Activated CD8-positive, alpha-beta T cell treated with anti-CD3 and anti-CD28 coated beads, Interleukin-2, amount 10 ng/mL, durations not matched to agents 7 days and 5 days (primary cell): ENCODE data around the gene TNRC6A. TPM values are rescaled to one million over a fixed set of nuclear protein-coding genes. Genes with fewer than 3 reads are reported as not detected.
"Not testable (repeated sequence)": the region's sequence is repeated elsewhere in the genome, so short reads cannot be mapped to it uniquely, and the experiment has no call there.

Experiments
- ATAC-seq: fragments of 150-1000 bp; cut with Tn5 transposase; one replicate; pipeline ENCODE4 v1.10.0; 2021; ENCODE audit warnings: moderate library complexity
- CTCF ChIA-PET: fragments of 350-600 bp; sonication (Branson Sonifier 250); formaldehyde crosslinking; loops from one replicate; lab custom pipeline; 2021; ENCODE audit warnings: antibody characterized with exemption; lab: Charles Lee
- POLR2A ChIA-PET: fragments of 350-600 bp; sonication (Branson Sonifier 250); formaldehyde crosslinking; loops from one replicate; lab custom pipeline; 2021; ENCODE audit warnings: antibody characterized with exemption; lab: Charles Lee
- DNase-seq: peaks from one replicate; pipeline ENCODE4 v3.0.0-alpha.2; 2020
- H3K27ac Mint-ChIP-seq: one replicate; pipeline ENCODE4 v1.8.0; 2021; ENCODE audit warnings: mild to moderate bottlenecking, mixed read lengths
- H3K27me3 Mint-ChIP-seq: one replicate; pipeline ENCODE4 v1.8.0; 2021; ENCODE audit warnings: low read depth, mixed read lengths
- H3K36me3 Mint-ChIP-seq: one replicate; pipeline ENCODE4 v1.8.0; 2021; ENCODE audit warnings: low read depth, mixed read lengths
- H3K4me1 Mint-ChIP-seq: one replicate; pipeline ENCODE4 v1.8.0; 2021; ENCODE audit warnings: low read depth, mixed read lengths
- H3K4me3 Mint-ChIP-seq: one replicate; pipeline ENCODE4 v1.8.0; 2021; ENCODE audit warnings: mild to moderate bottlenecking, mixed read lengths
- H3K9me3 Mint-ChIP-seq: one replicate; pipeline ENCODE4 v1.8.0; 2022; ENCODE audit warnings: mixed read lengths; ENCODE audit not compliant: insufficient read depth
- total RNA-seq, 2 experiments: library from RNA; stranded (reverse); gene quantifications; one replicate each; pipeline ENCODE4 v1.2.3, GENCODE V29; 2021

The TNRC6A gene
- total RNA-seq, 2 experiments from 2014 or later = 28.8 to 28.9 TPM

- CTCF ChIA-PET = no interaction called here
- POLR2A ChIA-PET = no interaction called here
Measured at GRCh38 chr16:24699151-24699723, 30.2 kb upstream of the TNRC6A start.

GRCh38 chr16:24700549-24701392 lies 28.7 kb upstream of the TNRC6A start:
- ChIA-PET CTCF (no interaction called here), POLR2A (no interaction called here)
- Mint-ChIP-seq H3K36me3 (no peaks in the 10 kb centered on the region), H3K27ac (no peak overlapping the region), H3K4me1 (no peaks in the 10 kb centered on the region), H3K9me3 (no peaks in the 10 kb centered on the region), H3K4me3 (no peak overlapping the region), H3K27me3 (peaks cover 6% of the 10 kb centered on the region)
- ATAC-seq (no peak), DNase-seq (no peak)

More at GRCh38 chr16:24699151-24699723, 30.2 kb upstream of the TNRC6A start:
- Mint-ChIP-seq H3K27me3 (peaks cover 6% of the 10 kb centered on the region), H3K4me1 (no peaks in the 10 kb centered on the region), H3K4me3 (no peak overlapping the region), H3K27ac (no peak overlapping the region), H3K9me3 (no peaks in the 10 kb centered on the region), H3K36me3 (no peaks in the 10 kb centered on the region)
- ATAC-seq = no peak
- DNase-seq = no peak

- peaks cover 6% of the 10 kb centered on the region for H3K27me3 Mint-ChIP-seq
- DNase-seq = no peak
- no peaks in the 10 kb centered on the region for H3K4me1 Mint-ChIP-seq
- ATAC-seq = no peak
- ChIA-PET CTCF (no interaction called here), POLR2A (no interaction called here)
- no peaks in the 10 kb centered on the region for H3K9me3 Mint-ChIP-seq
- H3K36me3 Mint-ChIP-seq = no peaks in the 10 kb centered on the region
- H3K4me3 Mint-ChIP-seq = no peak overlapping the region
- H3K27ac Mint-ChIP-seq = no peak overlapping the region
Measured at GRCh38 chr16:24701521-24701951, 27.9 kb upstream of the TNRC6A start.

- DNase-seq, ATAC-seq, H3K36me3 Mint-ChIP-seq, H3K27ac Mint-ChIP-seq, H3K4me3 Mint-ChIP-seq, CTCF ChIA-PET, H3K27me3 Mint-ChIP-seq, H3K9me3 Mint-ChIP-seq, H3K4me1 Mint-ChIP-seq, POLR2A ChIA-PET: not testable (repeated sequence)
Measured at GRCh38 chr16:24707760-24708159, 21.7 kb upstream of the TNRC6A start.

GRCh38 chr16:24713379-24713778 lies 16.1 kb upstream of the TNRC6A start:
- ChIA-PET POLR2A (no interaction called here), CTCF (interaction anchor here (0.6 kb wide), 1 partner anchor 704 kb away, joined by 3 read pairs; no protein-coding TSS in a partner anchor)
- no peaks in the 10 kb centered on the region for H3K36me3 Mint-ChIP-seq
- H3K27ac Mint-ChIP-seq = no peak overlapping the region
- no peak overlapping the region for H3K4me3 Mint-ChIP-seq
- no peak for ATAC-seq
- H3K4me1 Mint-ChIP-seq = no peaks in the 10 kb centered on the region
- DNase-seq = no peak
- H3K27me3 Mint-ChIP-seq = peaks cover 3% of the 10 kb centered on the region
- H3K9me3 Mint-ChIP-seq = peaks cover 4% of the 10 kb centered on the region

- Mint-ChIP-seq H3K9me3 (peaks cover 4% of the 10 kb centered on the region), H3K27me3 (peaks cover 3% of the 10 kb centered on the region), H3K36me3 (no peaks in the 10 kb centered on the region), H3K4me1 (peaks cover 6% of the 10 kb centered on the region), H3K27ac (no peak overlapping the region), H3K4me3 (no peak overlapping the region)
- ATAC-seq (no peak), DNase-seq (no peak)
- ChIA-PET POLR2A (no interaction called here), CTCF (no interaction called here)
Measured at GRCh38 chr16:24717411-24717810, 12.0 kb upstream of the TNRC6A start.

- Mint-ChIP-seq H3K36me3 (no peaks in the 10 kb centered on the region), H3K27ac (no peak overlapping the region), H3K9me3 (no peaks in the 10 kb centered on the region), H3K4me1 (peaks cover 6% of the 10 kb centered on the region), H3K4me3 (no peak overlapping the region), H3K27me3 (peaks cover 3% of the 10 kb centered on the region)
- POLR2A ChIA-PET = no interaction called here
- CTCF ChIA-PET = no interaction called here
- DNase-seq (no peak), ATAC-seq (no peak)
Measured at GRCh38 chr16:24718967-24719521, 10.4 kb upstream of the TNRC6A start.

- no peak overlapping the region for H3K27ac Mint-ChIP-seq
Measured at GRCh38 chr16:24721830-24722238, 7.6 kb upstream of the TNRC6A start.

GRCh38 chr16:24723663-24724062 lies 5.8 kb upstream of the TNRC6A start:
- CTCF ChIA-PET = no interaction called here
- Mint-ChIP-seq H3K4me1 (peaks cover 9% of the 10 kb centered on the region), H3K36me3 (no peaks in the 10 kb centered on the region), H3K4me3 (no peak overlapping the region), H3K27ac (no peak overlapping the region), H3K27me3 (peaks cover 2% of the 10 kb centered on the region), H3K9me3 (no peaks in the 10 kb centered on the region)
- DNase-seq (no peak), ATAC-seq (no peak)
- POLR2A ChIA-PET = no interaction called here

More at GRCh38 chr16:24721830-24722238, 7.6 kb upstream of the TNRC6A start:
- DNase-seq = peak; percentile 42
- CTCF ChIA-PET = no interaction called here
- POLR2A ChIA-PET = no interaction called here
- Mint-ChIP-seq H3K36me3 (no peaks in the 10 kb centered on the region), H3K4me3 (no peak overlapping the region), H3K27me3 (peaks cover 3% of the 10 kb centered on the region), H3K9me3 (no peaks in the 10 kb centered on the region), H3K4me1 (peaks cover 6% of the 10 kb centered on the region)
- no peak for ATAC-seq

GRCh38 chr16:24728011-24728410 lies 1.4 kb upstream of the TNRC6A start:
- no peak overlapping the region for H3K27ac Mint-ChIP-seq
- peak overlapping the region; percentile 15 for H3K4me3 Mint-ChIP-seq
- H3K9me3 Mint-ChIP-seq = no peaks in the 10 kb centered on the region
- POLR2A ChIA-PET = no interaction called here
- H3K27me3 Mint-ChIP-seq = peaks cover 2% of the 10 kb centered on the region
- DNase-seq (no peak), ATAC-seq (no peak)
- peaks cover 22% of the 10 kb centered on the region for H3K36me3 Mint-ChIP-seq
- CTCF ChIA-PET = interaction anchor here (1.3 kb wide), 1 partner anchor 187 kb away, joined by 4 read pairs; no protein-coding TSS in a partner anchor
- H3K4me1 Mint-ChIP-seq = peaks cover 26% of the 10 kb centered on the region

- Mint-ChIP-seq H3K27me3 (peaks cover 2% of the 10 kb centered on the region), H3K36me3 (peaks cover 31% of the 10 kb centered on the region), H3K27ac (peak overlapping the region; percentile 90), H3K4me1 (peaks cover 28% of the 10 kb centered on the region), H3K9me3 (no peaks in the 10 kb centered on the region), H3K4me3 (peak overlapping the region; percentile 88)
- POLR2A ChIA-PET = interaction anchor here (0.6 kb wide), 1 partner anchor 73 kb away, joined by 4 read pairs; no protein-coding TSS in a partner anchor
- CTCF ChIA-PET = interaction anchor here (1.3 kb wide), 1 partner anchor 188 kb away, joined by 4 read pairs; no protein-coding TSS in a partner anchor
- DNase-seq (no peak), ATAC-seq (peak; percentile 4)
Measured at GRCh38 chr16:24728891-24729242, 584 bp upstream of the TNRC6A start.
